Fibroblast of the conjunctiva (primary cell): ENCODE results near the gene METTL27.
A peak's percentile ranks its signal among the peaks of the same experiment; 100 is the strongest.
"Not testable (repeated sequence)": the region's sequence is repeated elsewhere in the genome, so short reads cannot be mapped to it uniquely, and the experiment has no call there.

Experiments
- DNase-seq: peaks from one replicate; pipeline ENCODE4 v3.0.0-alpha.2; 2010; ENCODE audit warnings: low read depth

The METTL27 gene

GRCh38 chr7:73821597-73822285 is 20.6 kb downstream of the METTL27 start:
- DNase-seq, result not testable (repeated sequence)

- DNase-seq, result no peak
Measured at GRCh38 chr7:73820013-73820412, 22.3 kb downstream of the METTL27 start.

GRCh38 chr7:73817121-73817520 is 25.2 kb downstream of the METTL27 start:
- no peak for DNase-seq

GRCh38 chr7:73815436-73815835 is 26.9 kb downstream of the METTL27 start:
- DNase-seq, result no peak

- DNase-seq, result no peak
Measured at GRCh38 chr7:73812996-73813395, 29.3 kb downstream of the METTL27 start.

- DNase-seq, result peak; percentile 16
Measured at GRCh38 chr7:73811760-73812168, 30.6 kb downstream of the METTL27 start.

GRCh38 chr7:73810998-73811360 is 31.3 kb downstream of the METTL27 start:
- no peak for DNase-seq

GRCh38 chr7:73809467-73809951 is 32.8 kb downstream of the METTL27 start:
- no peak for DNase-seq

GRCh38 chr7:73802459-73802858 is 39.9 kb downstream of the METTL27 start:
- no peak for DNase-seq

- DNase-seq, result no peak
Measured at GRCh38 chr7:73801577-73801976, 40.7 kb downstream of the METTL27 start.

GRCh38 chr7:73799282-73800141 is 42.8 kb downstream of the METTL27 start:
- DNase-seq, result no peak

- not testable (repeated sequence) for DNase-seq
Measured at GRCh38 chr7:73797176-73797575, 45.1 kb downstream of the METTL27 start.

GRCh38 chr7:73796656-73797055 is 45.7 kb downstream of the METTL27 start:
- DNase-seq, result not testable (repeated sequence)

- DNase-seq, result not testable (repeated sequence)
Measured at GRCh38 chr7:73795188-73795587, 47.1 kb downstream of the METTL27 start.

GRCh38 chr7:73791170-73791690 is 51.1 kb downstream of the METTL27 start:
- DNase-seq, result not testable (repeated sequence)

- no peak for DNase-seq
Measured at GRCh38 chr7:73789051-73789450, 53.3 kb downstream of the METTL27 start.

GRCh38 chr7:73787786-73788048 is 54.6 kb downstream of the METTL27 start:
- not testable (repeated sequence) for DNase-seq

GRCh38 chr7:73786588-73786987 is 55.7 kb downstream of the METTL27 start:
- DNase-seq, result no peak
